Calu3 (cell line): ENCODE data around the gene HMGA1. TPM values are rescaled to one million over a fixed set of nuclear protein-coding genes. Genes with fewer than 3 reads are reported as not detected.

ENCODE experiments used
- BruUV-seq: library from RNA; stranded (reverse); fragments of 400-500 nt; replicated peaks from 2 replicates; lab custom pipeline; 2021; lab: Mats Ljungman, UMichigan
- CTCF ChIA-PET: fragments of 300-600 bp; sonication (Branson Sonifier 250); formaldehyde crosslinking; loops from one replicate; lab custom pipeline; 2022; ENCODE audit warnings: antibody characterized with exemption; lab: Charles Lee
- DNase-seq: peaks from one replicate; pipeline ENCODE4 v3.0.0; 2022
- H3K27ac Mint-ChIP-seq: one replicate; pipeline ENCODE4 v1.8.0; 2022; ENCODE audit warnings: mixed read lengths; ENCODE audit not compliant: unreplicated experiment
- H3K27me3 Mint-ChIP-seq: one replicate; pipeline ENCODE4 v1.8.0; 2022; ENCODE audit warnings: mixed read lengths; ENCODE audit not compliant: unreplicated experiment
- H3K36me3 Mint-ChIP-seq: one replicate; pipeline ENCODE4 v1.8.0; 2022; ENCODE audit warnings: mild to moderate bottlenecking, moderate library complexity, mixed read lengths; ENCODE audit not compliant: insufficient read depth, unreplicated experiment
- H3K4me1 Mint-ChIP-seq: one replicate; pipeline ENCODE4 v1.8.0; 2022; ENCODE audit warnings: mild to moderate bottlenecking, low read depth, mixed read lengths; ENCODE audit not compliant: unreplicated experiment
- H3K4me3 Mint-ChIP-seq: one replicate; pipeline ENCODE4 v1.8.0; 2022; ENCODE audit warnings: mild to moderate bottlenecking, low read depth, moderate library complexity, mixed read lengths; ENCODE audit not compliant: unreplicated experiment
- H3K9me3 Mint-ChIP-seq: one replicate; pipeline ENCODE4 v1.8.0; 2022; ENCODE audit warnings: low read depth, mixed read lengths; ENCODE audit not compliant: unreplicated experiment
- CTCF ChIP-seq: fragments of 200-600 bp; IDR thresholded peaks from one replicate; pipeline ENCODE4 v1.8.0; 2022; ENCODE audit warnings: antibody characterized with exemption; ENCODE audit not compliant: unreplicated experiment
- intact Hi-C: fragments of 100-400 bp; cut with micrococcal nuclease; formaldehyde crosslinking; loops from one replicate; pipeline ENCODE4 v1.10.0; 2022; ENCODE audit not compliant: unreplicated experiment
- total RNA-seq: library from RNA; stranded (reverse); gene quantifications from 2 replicates; pipeline ENCODE4 v1.2.3, GENCODE V29; 2022

The HMGA1 gene
- total RNA-seq, 1 experiment from 2014 or later: 1,138 TPM

GRCh38 chr6:34276191-34276590 lies 39.5 kb downstream of the HMGA1 start:
- CTCF ChIA-PET: interaction anchor here (0.6 to 0.7 kb wide), 3 partner anchors 7 to 184 kb away, joined by 4 read pairs; no protein-coding TSS in a partner anchor
- no peaks in the 10 kb centered on the region for H3K27me3 Mint-ChIP-seq
- intact Hi-C loops: no loop called here
- peaks cover 5% of the 10 kb centered on the region for H3K9me3 Mint-ChIP-seq
- no peak overlapping the region for H3K4me3 Mint-ChIP-seq
- peaks cover 12% of the 10 kb centered on the region for H3K36me3 Mint-ChIP-seq
- BruUV-seq: no TSS peak
- no peak for TF ChIP-seq CTCF
- DNase-seq: no peak
- H3K27ac Mint-ChIP-seq: no peak overlapping the region
- peaks cover 24% of the 10 kb centered on the region for H3K4me1 Mint-ChIP-seq

GRCh38 chr6:34276881-34277762 lies 40.4 kb downstream of the HMGA1 start:
- CTCF ChIA-PET: no interaction called here
- no peak for DNase-seq
- Mint-ChIP-seq H3K4me3 (no peak overlapping the region), H3K4me1 (peaks cover 24% of the 10 kb centered on the region), H3K9me3 (peaks cover 5% of the 10 kb centered on the region), H3K27me3 (no peaks in the 10 kb centered on the region), H3K36me3 (peaks cover 12% of the 10 kb centered on the region), H3K27ac (peak overlapping the region; percentile 0)
- intact Hi-C loops: no loop called here
- no TSS peak for BruUV-seq
- no peak for TF ChIP-seq CTCF

GRCh38 chr6:34277763-34278112 lies 41.1 kb downstream of the HMGA1 start:
- no TSS peak for BruUV-seq
- Mint-ChIP-seq H3K4me3 (no peak overlapping the region), H3K9me3 (peaks cover 5% of the 10 kb centered on the region), H3K36me3 (peaks cover 12% of the 10 kb centered on the region), H3K4me1 (peaks cover 24% of the 10 kb centered on the region), H3K27ac (peak overlapping the region; percentile 0), H3K27me3 (no peaks in the 10 kb centered on the region)
- CTCF ChIA-PET: no interaction called here
- intact Hi-C loops: no loop called here
- no peak for DNase-seq
- no peak for TF ChIP-seq CTCF

GRCh38 chr6:34278833-34279232 lies 42.2 kb downstream of the HMGA1 start:
- CTCF ChIA-PET: no interaction called here
- no TSS peak for BruUV-seq
- Mint-ChIP-seq H3K36me3 (peaks cover 14% of the 10 kb centered on the region), H3K27me3 (no peaks in the 10 kb centered on the region), H3K4me1 (peaks cover 14% of the 10 kb centered on the region), H3K4me3 (no peak overlapping the region), H3K9me3 (peaks cover 4% of the 10 kb centered on the region), H3K27ac (no peak overlapping the region)
- intact Hi-C loops: no loop called here
- TF ChIP-seq CTCF: no peak
- DNase-seq: no peak
